Loucy (cell line): ENCODE data around the gene RNF43.
A peak's percentile ranks its signal among the peaks of the same experiment; 100 is the strongest.

ENCODE experiments used
- CTCF ChIP-seq: fragments of 200-600 bp; sonication (generic); conservative IDR thresholded peaks from 2 replicates; pipeline ENCODE4 v1.5.1; 2014; ENCODE audit warnings: mild to moderate bottlenecking, antibody characterized with exemption, low read length
- EZH2phosphoT487 ChIP-seq: fragments of 200-600 bp; IDR thresholded peaks from 2 replicates; pipeline ENCODE4 v1.6.1; 2018; ENCODE audit warnings: antibody characterized with exemption, mild to moderate bottlenecking, moderate library complexity, borderline replicate concordance

DNA sequence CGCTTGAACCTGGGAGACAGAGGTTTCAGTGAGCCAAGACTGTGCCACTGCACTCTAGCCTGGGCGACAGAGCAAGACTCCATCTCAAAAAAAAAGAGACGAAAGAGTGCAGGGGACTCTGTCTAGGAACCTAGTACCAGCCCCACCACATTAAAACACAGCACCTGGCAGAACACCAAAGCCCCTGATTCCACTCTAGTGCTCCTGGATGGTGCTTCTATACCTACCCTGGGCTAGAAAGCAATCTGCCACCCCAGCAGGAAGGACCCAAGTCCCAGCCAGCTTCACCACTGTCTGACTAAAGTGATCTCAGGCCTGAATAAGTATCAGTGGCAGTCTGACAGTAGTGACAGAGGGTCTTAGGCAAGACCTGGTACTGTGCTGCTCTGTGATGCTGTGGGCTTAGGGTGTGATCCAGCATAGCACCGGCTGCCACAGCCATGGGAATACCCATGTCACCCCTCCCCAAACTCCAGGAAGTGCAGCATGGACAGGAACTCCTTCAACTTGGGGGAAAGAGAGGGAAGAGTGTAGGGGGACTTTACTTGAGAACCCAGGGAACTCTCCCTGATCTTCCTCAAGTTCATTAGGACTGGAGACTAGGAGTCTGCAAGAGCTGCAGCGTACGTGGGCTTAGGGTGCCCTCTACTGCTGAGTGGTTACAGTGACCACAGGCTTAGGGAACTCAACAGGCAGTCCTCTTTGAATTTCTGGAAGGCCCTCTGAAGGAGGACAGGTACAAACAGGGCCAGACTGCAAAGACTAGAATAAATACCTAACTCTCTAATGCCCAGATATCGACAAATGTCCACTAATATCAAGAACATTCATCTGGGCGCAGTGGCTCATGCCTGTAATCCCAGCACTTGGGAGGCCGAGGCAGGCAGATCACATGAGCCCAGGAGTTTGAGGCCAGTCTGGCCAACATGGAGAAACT is 30.0 kb upstream of the RNF43 start:
- TF ChIP-seq CTCF: peak; percentile 97
- TF ChIP-seq EZH2phosphoT487: no peak
